Activated CD4-positive, alpha-beta memory T cell treated with anti-CD3 and anti-CD28 coated beads, Interleukin-2, amount 10 ng/mL, durations not matched to agents 7 days and 5 days (primary cell): ENCODE data around the gene MED13. TPM values are rescaled to one million over a fixed set of nuclear protein-coding genes. Genes with fewer than 3 reads are reported as not detected.

Experiments
- CTCF ChIA-PET: fragments of 350-600 bp; sonication (Branson Sonifier 250); formaldehyde crosslinking; loops from one replicate; lab custom pipeline; 2021; ENCODE audit warnings: antibody characterized with exemption, inconsistent platforms; lab: Charles Lee
- POLR2A ChIA-PET: fragments of 350-600 bp; sonication (Branson Sonifier 250); formaldehyde crosslinking; loops from one replicate; lab custom pipeline; 2021; ENCODE audit warnings: antibody characterized with exemption; lab: Charles Lee
- DNase-seq: peaks from one replicate; pipeline ENCODE4 v3.0.0-alpha.2; 2020
- H3K27ac Mint-ChIP-seq: one replicate; pipeline ENCODE4 v1.8.0; 2021; ENCODE audit warnings: mild to moderate bottlenecking, mixed read lengths
- H3K27me3 Mint-ChIP-seq: one replicate; pipeline ENCODE4 v1.8.0; 2021; ENCODE audit warnings: mixed read lengths
- H3K36me3 Mint-ChIP-seq: one replicate; pipeline ENCODE4 v1.8.0; 2021; ENCODE audit warnings: low read depth, mixed read lengths
- H3K4me1 Mint-ChIP-seq: one replicate; pipeline ENCODE4 v1.8.0; 2021; ENCODE audit warnings: mixed read lengths
- H3K4me3 Mint-ChIP-seq: one replicate; pipeline ENCODE4 v1.8.0; 2021; ENCODE audit warnings: mild to moderate bottlenecking, mixed read lengths
- H3K9me3 Mint-ChIP-seq: one replicate; pipeline ENCODE4 v1.8.0; 2021; ENCODE audit warnings: mixed read lengths
- total RNA-seq, 2 experiments: library from RNA; stranded (reverse); gene quantifications; one replicate each; pipeline ENCODE4 v1.2.3, GENCODE V29; 2021

MED13 gene
- total RNA-seq, 2 experiments from 2014 or later = 54.0 to 54.8 TPM

- H3K4me1 Mint-ChIP-seq = peaks cover 41% of the 10 kb centered on the region
- peak overlapping the region; percentile 93 for H3K27ac Mint-ChIP-seq
- no peaks in the 10 kb centered on the region for H3K27me3 Mint-ChIP-seq
- CTCF ChIA-PET = interaction anchor here (1.1 to 1.6 kb wide), 2 partner anchors 12 to 45 kb away, joined by 4 to 5 read pairs; no protein-coding TSS in a partner anchor
- peaks cover 41% of the 10 kb centered on the region for H3K36me3 Mint-ChIP-seq
- DNase-seq = no peak
- H3K9me3 Mint-ChIP-seq = no peaks in the 10 kb centered on the region
- POLR2A ChIA-PET = interaction anchor here (0.6 to 3.3 kb wide), 9 partner anchors 11 to 1387 kb away, joined by 3 to 55 read pairs (median 4); partner anchors contain the start of genes BCAS3, BRIP1 and INTS2
- H3K4me3 Mint-ChIP-seq = peak overlapping the region; percentile 94
Measured at GRCh38 chr17:62064029-62064790, 868 bp downstream of the MED13 start.

GRCh38 chr17:62062944-62063343 is 2.1 kb downstream of the MED13 start:
- H3K27me3 Mint-ChIP-seq = no peaks in the 10 kb centered on the region
- peak overlapping the region; percentile 93 for H3K27ac Mint-ChIP-seq
- DNase-seq = no peak
- peaks cover 48% of the 10 kb centered on the region for H3K4me1 Mint-ChIP-seq
- POLR2A ChIA-PET = interaction anchor here (1.0 to 1.4 kb wide), 4 partner anchors 10 to 200 kb away, joined by 3 to 5 read pairs (median 4); partner anchors contain the start of gene BRIP1
- CTCF ChIA-PET = interaction anchor here (1.6 to 4.0 kb wide), 2 partner anchors 46 kb away, joined by 5 to 12 read pairs; no protein-coding TSS in a partner anchor
- no peaks in the 10 kb centered on the region for H3K9me3 Mint-ChIP-seq
- peaks cover 48% of the 10 kb centered on the region for H3K36me3 Mint-ChIP-seq
- peak overlapping the region; percentile 94 for H3K4me3 Mint-ChIP-seq

- no peak for DNase-seq
Measured at GRCh38 chr17:62062302-62062701, 2.8 kb downstream of the MED13 start.

GRCh38 chr17:62059414-62059813 is 5.7 kb downstream of the MED13 start:
- Mint-ChIP-seq H3K4me1 (peaks cover 47% of the 10 kb centered on the region), H3K27me3 (no peaks in the 10 kb centered on the region), H3K4me3 (no peak overlapping the region), H3K9me3 (no peaks in the 10 kb centered on the region), H3K36me3 (peaks cover 54% of the 10 kb centered on the region), H3K27ac (no peak overlapping the region)
- ChIA-PET POLR2A (interaction anchor here (1.6 to 2.6 kb wide), 2 partner anchors 8 to 197 kb away, joined by 4 to 7 read pairs; partner anchors contain the start of gene BRIP1), CTCF (interaction anchor here (1.6 to 4.0 kb wide), 3 partner anchors 9 to 50 kb away, joined by 5 to 12 read pairs (median 5); no protein-coding TSS in a partner anchor)
- DNase-seq = no peak

More at GRCh38 chr17:62062302-62062701, 2.8 kb downstream of the MED13 start:
- H3K4me1 Mint-ChIP-seq = peaks cover 49% of the 10 kb centered on the region
- H3K36me3 Mint-ChIP-seq = peaks cover 51% of the 10 kb centered on the region
- ChIA-PET CTCF (interaction anchor here (4.0 kb wide), 1 partner anchor 47 kb away, joined by 12 read pairs; no protein-coding TSS in a partner anchor), POLR2A (interaction anchor here (1.1 to 1.4 kb wide), 3 partner anchors 10 to 199 kb away, joined by 4 to 5 read pairs (median 4); partner anchors contain the start of gene BRIP1)
- peak overlapping the region; percentile 7 for H3K27ac Mint-ChIP-seq
- H3K27me3 Mint-ChIP-seq = no peaks in the 10 kb centered on the region
- no peaks in the 10 kb centered on the region for H3K9me3 Mint-ChIP-seq
- peak overlapping the region; percentile 94 for H3K4me3 Mint-ChIP-seq

- POLR2A ChIA-PET = interaction anchor here (1.6 kb wide), 1 partner anchor 8 kb away, joined by 4 read pairs; no protein-coding TSS in a partner anchor
- no peak for DNase-seq
- H3K4me3 Mint-ChIP-seq = no peak overlapping the region
- H3K9me3 Mint-ChIP-seq = no peaks in the 10 kb centered on the region
- H3K36me3 Mint-ChIP-seq = peaks cover 51% of the 10 kb centered on the region
- no peak overlapping the region for H3K27ac Mint-ChIP-seq
- CTCF ChIA-PET = interaction anchor here (1.6 to 4.0 kb wide), 3 partner anchors 8 to 51 kb away, joined by 5 to 12 read pairs (median 5); no protein-coding TSS in a partner anchor
- no peaks in the 10 kb centered on the region for H3K27me3 Mint-ChIP-seq
- H3K4me1 Mint-ChIP-seq = peaks cover 44% of the 10 kb centered on the region
Measured at GRCh38 chr17:62058611-62059010, 6.5 kb downstream of the MED13 start.

GRCh38 chr17:62057696-62058095 is 7.4 kb downstream of the MED13 start:
- ChIA-PET CTCF (interaction anchor here (1.4 kb wide), 1 partner anchor 8 kb away, joined by 4 read pairs; no protein-coding TSS in a partner anchor), POLR2A (no interaction called here)
- no peak overlapping the region for H3K27ac Mint-ChIP-seq
- H3K4me1 Mint-ChIP-seq = peaks cover 40% of the 10 kb centered on the region
- H3K27me3 Mint-ChIP-seq = no peaks in the 10 kb centered on the region
- H3K4me3 Mint-ChIP-seq = no peak overlapping the region
- peaks cover 48% of the 10 kb centered on the region for H3K36me3 Mint-ChIP-seq
- DNase-seq = no peak
- no peaks in the 10 kb centered on the region for H3K9me3 Mint-ChIP-seq

- peaks cover 27% of the 10 kb centered on the region for H3K4me1 Mint-ChIP-seq
- H3K4me3 Mint-ChIP-seq = no peak overlapping the region
- no peak for DNase-seq
- no peak overlapping the region for H3K27ac Mint-ChIP-seq
- ChIA-PET CTCF (interaction anchor here (0.8 to 1.5 kb wide), 4 partner anchors 13 to 57 kb away, joined by 3 to 5 read pairs (median 5); no protein-coding TSS in a partner anchor), POLR2A (interaction anchor here (1.1 to 1.6 kb wide), 3 partner anchors 9 to 13 kb away, joined by 4 to 5 read pairs (median 5); no protein-coding TSS in a partner anchor)
- H3K36me3 Mint-ChIP-seq = peaks cover 55% of the 10 kb centered on the region
- H3K27me3 Mint-ChIP-seq = no peaks in the 10 kb centered on the region
- no peaks in the 10 kb centered on the region for H3K9me3 Mint-ChIP-seq
Measured at GRCh38 chr17:62052765-62053338, 12.2 kb downstream of the MED13 start.

- Mint-ChIP-seq H3K36me3 (peaks cover 53% of the 10 kb centered on the region), H3K27me3 (no peaks in the 10 kb centered on the region), H3K9me3 (no peaks in the 10 kb centered on the region), H3K4me1 (peaks cover 26% of the 10 kb centered on the region), H3K4me3 (no peak overlapping the region), H3K27ac (no peak overlapping the region)
- no peak for DNase-seq
- POLR2A ChIA-PET = interaction anchor here (1.5 kb wide), 1 partner anchor 8 kb away, joined by 4 read pairs; no protein-coding TSS in a partner anchor
- CTCF ChIA-PET = interaction anchor here (2.1 kb wide), 1 partner anchor 9 kb away, joined by 5 read pairs; no protein-coding TSS in a partner anchor
Measured at GRCh38 chr17:62051053-62051452, 14.0 kb downstream of the MED13 start.

GRCh38 chr17:62049299-62049698 is 15.8 kb downstream of the MED13 start:
- Mint-ChIP-seq H3K4me3 (no peak overlapping the region), H3K27me3 (no peaks in the 10 kb centered on the region), H3K27ac (no peak overlapping the region), H3K36me3 (peaks cover 55% of the 10 kb centered on the region), H3K4me1 (peaks cover 26% of the 10 kb centered on the region), H3K9me3 (no peaks in the 10 kb centered on the region)
- ChIA-PET POLR2A (interaction anchor here (0.5 kb wide), 1 partner anchor 30 kb away, joined by 3 read pairs; no protein-coding TSS in a partner anchor), CTCF (interaction anchor here (2.1 kb wide), 1 partner anchor 10 kb away, joined by 5 read pairs; no protein-coding TSS in a partner anchor)
- DNase-seq = no peak

- peaks cover 26% of the 10 kb centered on the region for H3K4me1 Mint-ChIP-seq
- no peaks in the 10 kb centered on the region for H3K9me3 Mint-ChIP-seq
- H3K27me3 Mint-ChIP-seq = no peaks in the 10 kb centered on the region
- H3K36me3 Mint-ChIP-seq = peaks cover 58% of the 10 kb centered on the region
- no peak overlapping the region for H3K4me3 Mint-ChIP-seq
- no peak overlapping the region for H3K27ac Mint-ChIP-seq
- CTCF ChIA-PET = interaction anchor here (0.7 kb wide), 1 partner anchor 1982 kb away, joined by 4 read pairs; no protein-coding TSS in a partner anchor
- DNase-seq = no peak
- POLR2A ChIA-PET = no interaction called here
Measured at GRCh38 chr17:62048262-62048661, 16.8 kb downstream of the MED13 start.

GRCh38 chr17:62045517-62045916 is 19.6 kb downstream of the MED13 start:
- H3K4me3 Mint-ChIP-seq = no peak overlapping the region
- CTCF ChIA-PET = no interaction called here
- no peaks in the 10 kb centered on the region for H3K27me3 Mint-ChIP-seq
- H3K27ac Mint-ChIP-seq = no peak overlapping the region
- no peak for DNase-seq
- peaks cover 51% of the 10 kb centered on the region for H3K36me3 Mint-ChIP-seq
- no peaks in the 10 kb centered on the region for H3K9me3 Mint-ChIP-seq
- peaks cover 29% of the 10 kb centered on the region for H3K4me1 Mint-ChIP-seq
- POLR2A ChIA-PET = interaction anchor here (0.6 kb wide), 1 partner anchor 19 kb away, joined by 3 read pairs; no protein-coding TSS in a partner anchor

GRCh38 chr17:62045109-62045508 is 20.0 kb downstream of the MED13 start:
- ChIA-PET CTCF (no interaction called here), POLR2A (no interaction called here)
- DNase-seq = no peak
- H3K4me3 Mint-ChIP-seq = no peak overlapping the region
- peaks cover 51% of the 10 kb centered on the region for H3K36me3 Mint-ChIP-seq
- no peak overlapping the region for H3K27ac Mint-ChIP-seq
- H3K27me3 Mint-ChIP-seq = no peaks in the 10 kb centered on the region
- peaks cover 31% of the 10 kb centered on the region for H3K4me1 Mint-ChIP-seq
- no peaks in the 10 kb centered on the region for H3K9me3 Mint-ChIP-seq
